GM12878 (cell line): ENCODE data around the gene ARPP21. TPM values are rescaled to one million over a fixed set of nuclear protein-coding genes. Genes with fewer than 3 reads are reported as not detected.

ENCODE experiments used
- ATAC-seq: fragments of 200-7000 bp; cut with Tn5 transposase; 3 replicates; pipeline ENCODE4 v1.9.1; 2020; ENCODE audit warnings: mild to moderate bottlenecking, moderate library complexity
- BruUV-seq: library from RNA; stranded (reverse); fragments of 400-500 nt; replicated peaks from 2 replicates; lab custom pipeline; 2021; lab: Mats Ljungman, UMichigan
- CTCF ChIA-PET: fragments of 300-600 bp; sonication (Branson Sonifier 250); formaldehyde crosslinking; extraction: SDS; loops from one replicate; lab custom pipeline; 2021; ENCODE audit warnings: inconsistent platforms; lab: Yijun Ruan, JAX
- POLR2A ChIA-PET: fragments of 350-600 bp; formaldehyde crosslinking; extraction: SDS; loops from one replicate; lab custom pipeline; 2021; ENCODE audit warnings: inconsistent platforms; lab: Charles Lee
- RAD21 ChIA-PET: fragments of 300-600 bp; sonication (Branson Sonifier 250); formaldehyde crosslinking; loops from one replicate; lab custom pipeline; 2023; ENCODE audit warnings: antibody characterized with exemption; ENCODE audit not compliant: unreplicated experiment; lab: Charles Lee
- SMC1A ChIA-PET: fragments of 300-600 bp; sonication (Branson Sonifier 250); formaldehyde crosslinking; loops from one replicate; lab custom pipeline; 2023; ENCODE audit not compliant: unreplicated experiment, uncharacterized antibody; lab: Charles Lee
- DNase-seq: peaks from one replicate; pipeline ENCODE4 v3.0.0-alpha.2; 2011; ENCODE audit warnings: low read depth, low spot score
- FAIRE-seq: peaks from 3 replicates; lab custom pipeline; 2011; peaks lifted over from hg19 to GRCh38; lab: Jason Lieb, UNC
- H2AFZ ChIP-seq: 2 replicates; pipeline ENCODE4 v1.6.0; 2011; ENCODE audit warnings: low read depth, low read length, control low read depth; ENCODE audit not compliant: control insufficient read depth
- H3K27ac ChIP-seq: 2 replicates; pipeline ENCODE4 v1.5.1; 2011; ENCODE audit warnings: control low read depth; ENCODE audit not compliant: control insufficient read depth, insufficient read depth
- H3K27me3 ChIP-seq, 2 experiments: replicated peaks in 1 of 2; 2 replicates each; pipeline versions ENCODE4 v1.6.0 to v1.6.1; 2011; ENCODE audit warnings: low read length in 1 of 2; ENCODE audit not compliant: control insufficient read depth in 2 of 2, insufficient read depth in 2 of 2
- H3K36me3 ChIP-seq, 2 experiments: 2 replicates each; pipeline ENCODE4 v1.5.1; 2011; ENCODE audit warnings: low read length in 1 of 2; ENCODE audit not compliant: control insufficient read depth in 2 of 2, insufficient read depth in 2 of 2
- H3K4me1 ChIP-seq: 2 replicates; pipeline ENCODE4 v1.6.1; 2011; ENCODE audit warnings: mild to moderate bottlenecking, low read length, moderate library complexity, mixed read lengths; ENCODE audit not compliant: control insufficient read depth, insufficient read depth
- H3K4me2 ChIP-seq: 2 replicates; pipeline ENCODE4 v1.6.0; 2011; ENCODE audit warnings: control low read depth; ENCODE audit not compliant: control insufficient read depth, insufficient read depth
- H3K4me3 ChIP-seq: fragments of 200-600 bp; sonication (generic); 2 replicates; pipeline ENCODE4 v1.5.1; 2016
- H3K79me2 ChIP-seq: 2 replicates; pipeline ENCODE4 v1.6.0; 2011; ENCODE audit warnings: low read length; ENCODE audit not compliant: control insufficient read depth, insufficient read depth
- H3K9ac ChIP-seq: 2 replicates; pipeline ENCODE4 v1.8.0; 2011; ENCODE audit warnings: low read length, control low read depth, mixed read lengths; ENCODE audit not compliant: control insufficient read depth, insufficient read depth
- H3K9me3 ChIP-seq: replicated peaks from 3 replicates; pipeline ENCODE4 v1.5.1; 2011; ENCODE audit warnings: mild to moderate bottlenecking, low read length; ENCODE audit not compliant: control insufficient read depth, insufficient read depth
- H4K20me1 ChIP-seq: 2 replicates; pipeline ENCODE4 v1.6.0; 2011; ENCODE audit not compliant: control insufficient read depth, insufficient read depth
- WRNIP1 ChIP-seq: IDR thresholded peaks from 2 replicates; pipeline ENCODE4 v1.6.1; 2011; ENCODE audit warnings: low read depth, low read length, improper control_type of control experiment, borderline replicate concordance
- ZBTB11 ChIP-seq: fragments of 450-650 bp; formaldehyde crosslinking; IDR thresholded peaks from 2 replicates; pipeline ENCODE4 v1.5.0; 2022; ENCODE audit warnings: mild to moderate bottlenecking, missing genetic modification characterization
- WGBS: methylation state at CpG from one replicate; pipeline ENCODE4 v1.1.6; 2016; ENCODE audit warnings: low lambda C conversion rate; ENCODE audit not compliant: insufficient replicate concordance, insufficient coverage; ENCODE audit errors: missing lambda C conversion rate; 5-methylcytosine and 5-hydroxymethylcytosine counted together
- in situ Hi-C: fragments of 300-500 bp; cut with MboI; formaldehyde crosslinking; loops from 9 replicates; pipeline ENCODE4 v1.14.3; 2018; ENCODE audit warnings: mixed read lengths
- intact Hi-C: fragments of 100-400 bp; cut with micrococcal nuclease; formaldehyde crosslinking; loops from one replicate; pipeline ENCODE4 v1.14.2; 2022; ENCODE audit not compliant: unreplicated experiment
- polyA plus RNA-seq, 11 experiments: library from polyadenylated mRNA; depleted of rRNA in 4 of 11; unstranded in 6 of 11; stranded (reverse) in 5 of 11; fragments of >200 nt; fragmentation: Nextera tagmentation in 4 of 11; fragmentation: Illumina TruSeq in 1 of 11; extraction: Ambion mirVana in 4 of 11; extraction: Trizol in 1 of 11; gene quantifications; 1 replicate in 1 of 11; 2 replicates in 10 of 11; pipeline versions ENCODE4 v1.2.1 to v1.2.3, GENCODE V29; 2011 to 2016; ENCODE audit warnings: inconsistent platforms in 2 of 11, missing spikeins in 2 of 11, low read depth in 1 of 11
- total RNA-seq, 4 experiments: library from RNA; depleted of rRNA in 3 of 4; stranded (reverse); fragments of >200 nt in 3 of 4; fragmentation: Illumina TruSeq in 1 of 4; extraction: Trizol in 1 of 4; gene quantifications; 2 replicates each; pipeline versions ENCODE4 v1.2.1 to v1.2.3, GENCODE V29; 2013 to 2021
- TF ChIP-seq, protein P1 (sequence below): fragments of 450-650 bp; conservative IDR thresholded peaks from 2 replicates; pipeline ENCODE4 v1.6.1; 2017; ENCODE audit warnings: mild to moderate bottlenecking, moderate library complexity
- TF ChIP-seq, protein P2 (sequence below): IDR thresholded peaks from 2 replicates; pipeline ENCODE4 v1.6.1; 2012; ENCODE audit warnings: mild to moderate bottlenecking, low read depth, low read length

The ARPP21 gene
- total and polyA plus RNA-seq, 10 of the 15 experiments (the other 5 are each of a cell fraction or from before 2014, with no cell fraction given), result not detected

DNA sequence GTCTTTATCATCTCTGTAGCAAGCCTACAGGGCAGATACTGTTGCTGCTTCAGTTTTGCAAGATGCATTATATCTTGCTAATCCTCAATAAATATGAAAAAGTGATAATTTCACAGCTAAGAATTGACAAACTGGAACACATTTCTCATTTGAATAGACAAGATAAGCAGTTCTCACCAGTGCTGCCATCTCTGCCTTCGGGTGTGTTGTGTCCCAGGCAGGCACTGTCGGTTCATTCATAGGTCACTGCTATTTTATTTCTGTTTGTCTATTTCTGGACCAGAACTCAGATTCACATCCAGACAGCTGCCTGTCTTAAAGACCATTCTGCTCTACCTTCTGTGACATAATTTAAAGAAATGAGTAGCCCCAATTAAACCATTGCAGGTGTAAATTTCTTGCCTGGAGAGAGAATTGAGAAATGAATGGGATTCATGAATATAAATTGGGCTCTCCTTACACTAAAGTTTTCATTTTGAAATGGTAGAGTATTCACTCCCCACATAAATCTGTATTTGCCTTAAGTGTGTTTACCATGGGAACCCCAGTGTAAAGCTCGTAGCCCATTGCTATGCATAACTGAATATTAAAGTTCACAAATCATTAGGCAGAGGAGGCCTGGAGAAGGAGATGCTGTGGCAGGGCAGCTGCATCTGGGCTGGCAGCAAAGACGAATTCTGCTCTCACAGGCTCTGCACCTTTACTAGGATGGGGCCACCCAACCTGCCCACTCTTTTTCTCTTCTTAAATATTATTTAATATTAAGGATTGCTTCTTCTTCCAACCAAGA is 149.9 kb downstream of the ARPP21 start (continued):
- TF ChIP-seq, protein P1, sequence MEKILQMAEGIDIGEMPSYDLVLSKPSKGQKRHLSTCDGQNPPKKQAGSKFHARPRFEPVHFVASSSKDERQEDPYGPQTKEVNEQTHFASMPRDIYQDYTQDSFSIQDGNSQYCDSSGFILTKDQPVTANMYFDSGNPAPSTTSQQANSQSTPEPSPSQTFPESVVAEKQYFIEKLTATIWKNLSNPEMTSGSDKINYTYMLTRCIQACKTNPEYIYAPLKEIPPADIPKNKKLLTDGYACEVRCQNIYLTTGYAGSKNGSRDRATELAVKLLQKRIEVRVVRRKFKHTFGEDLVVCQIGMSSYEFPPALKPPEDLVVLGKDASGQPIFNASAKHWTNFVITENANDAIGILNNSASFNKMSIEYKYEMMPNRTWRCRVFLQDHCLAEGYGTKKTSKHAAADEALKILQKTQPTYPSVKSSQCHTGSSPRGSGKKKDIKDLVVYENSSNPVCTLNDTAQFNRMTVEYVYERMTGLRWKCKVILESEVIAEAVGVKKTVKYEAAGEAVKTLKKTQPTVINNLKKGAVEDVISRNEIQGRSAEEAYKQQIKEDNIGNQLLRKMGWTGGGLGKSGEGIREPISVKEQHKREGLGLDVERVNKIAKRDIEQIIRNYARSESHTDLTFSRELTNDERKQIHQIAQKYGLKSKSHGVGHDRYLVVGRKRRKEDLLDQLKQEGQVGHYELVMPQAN, result no peak
- TF ChIP-seq, protein P2, sequence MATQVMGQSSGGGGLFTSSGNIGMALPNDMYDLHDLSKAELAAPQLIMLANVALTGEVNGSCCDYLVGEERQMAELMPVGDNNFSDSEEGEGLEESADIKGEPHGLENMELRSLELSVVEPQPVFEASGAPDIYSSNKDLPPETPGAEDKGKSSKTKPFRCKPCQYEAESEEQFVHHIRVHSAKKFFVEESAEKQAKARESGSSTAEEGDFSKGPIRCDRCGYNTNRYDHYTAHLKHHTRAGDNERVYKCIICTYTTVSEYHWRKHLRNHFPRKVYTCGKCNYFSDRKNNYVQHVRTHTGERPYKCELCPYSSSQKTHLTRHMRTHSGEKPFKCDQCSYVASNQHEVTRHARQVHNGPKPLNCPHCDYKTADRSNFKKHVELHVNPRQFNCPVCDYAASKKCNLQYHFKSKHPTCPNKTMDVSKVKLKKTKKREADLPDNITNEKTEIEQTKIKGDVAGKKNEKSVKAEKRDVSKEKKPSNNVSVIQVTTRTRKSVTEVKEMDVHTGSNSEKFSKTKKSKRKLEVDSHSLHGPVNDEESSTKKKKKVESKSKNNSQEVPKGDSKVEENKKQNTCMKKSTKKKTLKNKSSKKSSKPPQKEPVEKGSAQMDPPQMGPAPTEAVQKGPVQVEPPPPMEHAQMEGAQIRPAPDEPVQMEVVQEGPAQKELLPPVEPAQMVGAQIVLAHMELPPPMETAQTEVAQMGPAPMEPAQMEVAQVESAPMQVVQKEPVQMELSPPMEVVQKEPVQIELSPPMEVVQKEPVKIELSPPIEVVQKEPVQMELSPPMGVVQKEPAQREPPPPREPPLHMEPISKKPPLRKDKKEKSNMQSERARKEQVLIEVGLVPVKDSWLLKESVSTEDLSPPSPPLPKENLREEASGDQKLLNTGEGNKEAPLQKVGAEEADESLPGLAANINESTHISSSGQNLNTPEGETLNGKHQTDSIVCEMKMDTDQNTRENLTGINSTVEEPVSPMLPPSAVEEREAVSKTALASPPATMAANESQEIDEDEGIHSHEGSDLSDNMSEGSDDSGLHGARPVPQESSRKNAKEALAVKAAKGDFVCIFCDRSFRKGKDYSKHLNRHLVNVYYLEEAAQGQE, result no peak
- no peak for TF ChIP-seq WRNIP1

GRCh38 chr3:35790764-35791163 is 151.4 kb downstream of the ARPP21 start:
- CTCF ChIA-PET, result no interaction called here
- Histone ChIP-seq H3K4me1 (no peaks in the 10 kb centered on the region), H4K20me1 (no peaks in the 10 kb centered on the region)
- no peak for TF ChIP-seq ZBTB11 (CRISPR knock-in tag)
- TF ChIP-seq, all 136 proteins: peak for 0
- no peak overlapping the region for H3K4me3 ChIP-seq
- H3K79me2 ChIP-seq, result no peaks in the 10 kb centered on the region
- H3K27me3 ChIP-seq, result no peaks in the 10 kb centered on the region
- H3K36me3 ChIP-seq, result no peaks in the 10 kb centered on the region
- WGBS, result 0% methylated on average over 1 of the region's 1 CpG
- FAIRE-seq (no peak), DNase-seq (no peak), ATAC-seq (no peak)
- intact Hi-C loops, result no loop called here
- H3K27ac ChIP-seq, result no peak overlapping the region
- no peaks in the 10 kb centered on the region for H3K9me3 ChIP-seq
- in situ Hi-C loops, result no loop called here
- ChIA-PET SMC1A (interaction anchor here (1.2 kb wide), 1 partner anchor 11 kb away, joined by 3 read pairs; no protein-coding TSS in a partner anchor), POLR2A (no interaction called here), RAD21 (no interaction called here)
- H2AFZ ChIP-seq, result no peak overlapping the region
- no peak overlapping the region for H3K9ac ChIP-seq
- no peak overlapping the region for H3K4me2 ChIP-seq
- BruUV-seq, result no TSS peak
